HG03571 (cell line): ENCODE results near the gene FIGN.

Source experiments
- ATAC-seq: cut with Tn5 transposase; IDR thresholded peaks from one replicate; pipeline ENCODE4 v1.9.1; 2021; ENCODE audit not compliant: unreplicated experiment

FIGN gene

DNA sequence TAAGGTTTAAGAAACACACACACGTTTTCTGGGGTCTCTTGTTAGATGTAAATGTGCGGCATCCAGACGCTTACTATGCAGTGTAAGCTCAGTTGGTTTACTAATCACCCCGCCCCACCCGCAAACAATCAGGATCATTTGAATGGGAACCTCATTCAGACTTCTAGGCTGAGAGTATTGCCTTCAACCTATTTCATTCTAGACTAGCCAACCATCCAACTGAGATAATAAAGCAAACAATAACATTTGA is 1.3 kb upstream of the FIGN start:
- ATAC-seq, result no peak

GRCh38 chr2:163736433-163737189 is 803 bp upstream of the FIGN start:
- no peak for ATAC-seq

- no peak for ATAC-seq
These were observed 725 bp downstream of the FIGN start for GRCh38 chr2:163734881-163735684.

- no peak for ATAC-seq
These were observed 1.4 kb downstream of the FIGN start for GRCh38 chr2:163734401-163734800.

- ATAC-seq, result no peak
These were observed 1.9 kb downstream of the FIGN start for GRCh38 chr2:163733956-163734355.

- no peak for ATAC-seq
These were observed 2.4 kb downstream of the FIGN start for GRCh38 chr2:163733301-163733938.

DNA sequence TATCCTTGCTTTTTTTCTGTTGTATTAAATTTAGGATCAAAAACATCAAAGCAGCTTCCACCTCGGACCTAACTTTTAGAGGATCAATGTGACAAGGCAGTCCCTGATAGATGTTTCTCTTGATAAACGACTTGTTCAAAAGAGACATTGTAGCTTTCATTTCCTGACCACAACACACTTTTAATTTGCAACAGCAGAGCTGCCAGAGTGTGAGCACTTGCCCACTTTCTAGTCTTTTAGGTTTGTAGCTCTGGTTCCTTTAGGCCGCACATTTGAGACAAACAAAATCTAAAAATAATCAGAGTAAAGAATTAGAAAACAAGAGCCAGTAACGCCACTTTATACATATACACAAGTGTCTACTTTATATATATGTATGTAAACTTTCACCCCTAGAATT is 3.1 kb downstream of the FIGN start:
- ATAC-seq, result no peak

DNA sequence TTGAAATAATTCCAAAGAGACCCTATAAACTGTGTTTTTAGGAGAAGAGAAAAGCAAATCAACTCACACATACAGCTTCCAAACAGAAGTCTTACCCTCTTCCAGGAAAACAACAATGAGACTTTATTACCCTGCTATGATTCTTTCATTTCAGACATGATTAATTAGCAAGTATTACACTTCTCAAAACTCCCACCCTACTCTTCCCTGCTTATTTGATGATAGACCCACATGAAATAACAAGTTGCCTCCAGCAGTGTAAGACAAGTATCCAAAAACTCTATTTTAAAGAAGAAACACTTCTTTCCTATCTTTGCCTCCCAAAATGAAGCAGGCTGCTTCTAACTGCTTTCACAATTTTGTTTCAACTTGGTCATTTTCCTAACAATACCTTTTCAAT is 4.1 kb downstream of the FIGN start:
- ATAC-seq, result no peak

GRCh38 chr2:163730556-163730955 is 5.3 kb downstream of the FIGN start:
- ATAC-seq, result no peak

- ATAC-seq, result no peak
These were observed 6.1 kb downstream of the FIGN start for GRCh38 chr2:163729636-163730273.

DNA sequence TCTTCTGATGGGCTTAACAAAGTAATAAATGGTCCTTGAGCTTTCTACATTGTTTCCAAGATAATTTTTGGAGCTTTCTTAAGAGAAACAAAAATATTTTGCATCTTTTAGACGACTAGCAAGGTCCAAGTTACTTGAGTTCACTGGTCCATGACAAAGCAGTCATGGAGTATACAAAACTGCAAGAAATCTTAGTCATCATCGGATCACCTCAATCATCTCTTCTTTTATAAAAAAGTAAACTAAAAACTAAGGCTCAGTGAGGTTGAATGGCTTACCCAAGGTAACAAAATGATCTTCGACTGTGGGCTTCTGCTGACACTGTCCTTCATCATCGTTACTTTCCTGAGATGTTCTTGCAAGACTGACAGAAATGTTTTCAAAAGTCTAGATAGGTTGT is 11.9 kb downstream of the FIGN start:
- ATAC-seq, result no peak

GRCh38 chr2:163723348-163723747 is 12.5 kb downstream of the FIGN start:
- ATAC-seq, result no peak

DNA sequence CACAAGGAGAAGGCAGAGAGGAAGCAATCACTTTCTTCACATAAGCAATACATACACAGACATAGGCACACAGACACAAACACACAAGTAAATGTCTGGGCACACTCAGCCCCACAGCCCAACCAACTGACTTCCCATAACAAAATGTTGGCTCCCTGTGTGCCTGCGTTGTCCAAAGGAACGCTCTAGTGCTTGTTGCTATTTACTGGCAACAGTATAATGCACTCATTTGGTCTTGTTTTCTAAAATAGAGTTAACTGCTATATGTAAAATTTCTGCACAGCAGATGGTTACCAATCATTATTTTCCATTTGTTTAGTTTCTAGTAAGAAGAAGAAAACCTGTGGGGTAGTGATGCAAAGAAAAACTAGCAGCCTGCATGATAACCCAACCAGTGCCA is 16.5 kb downstream of the FIGN start:
- no peak for ATAC-seq

- ATAC-seq, result no peak
These were observed 17.7 kb downstream of the FIGN start for GRCh38 chr2:163717993-163718680.

DNA sequence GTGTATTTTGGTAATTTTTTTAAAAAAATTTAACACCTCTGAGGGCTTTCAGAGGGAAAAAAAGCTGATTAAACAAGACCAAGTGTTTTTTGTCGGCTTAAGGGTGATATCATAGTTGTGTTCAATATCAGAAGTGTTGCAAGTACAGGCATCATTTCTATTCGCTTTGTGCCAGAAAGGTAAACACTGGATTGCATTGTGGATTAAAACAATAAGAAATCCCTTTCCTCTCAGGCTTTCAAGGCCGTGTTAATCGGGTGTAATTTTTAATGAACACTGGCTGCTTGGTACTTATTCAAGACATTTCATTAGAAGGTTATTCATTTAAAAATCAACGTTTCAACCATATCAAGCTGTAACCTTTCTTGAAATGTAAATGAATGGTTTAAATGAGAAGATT is 18.3 kb downstream of the FIGN start:
- no peak for ATAC-seq

GRCh38 chr2:163716101-163716500 is 19.7 kb downstream of the FIGN start:
- no peak for ATAC-seq

GRCh38 chr2:163715668-163716067 is 20.1 kb downstream of the FIGN start:
- no peak for ATAC-seq

GRCh38 chr2:163715199-163715598 is 20.6 kb downstream of the FIGN start:
- ATAC-seq, result no peak

DNA sequence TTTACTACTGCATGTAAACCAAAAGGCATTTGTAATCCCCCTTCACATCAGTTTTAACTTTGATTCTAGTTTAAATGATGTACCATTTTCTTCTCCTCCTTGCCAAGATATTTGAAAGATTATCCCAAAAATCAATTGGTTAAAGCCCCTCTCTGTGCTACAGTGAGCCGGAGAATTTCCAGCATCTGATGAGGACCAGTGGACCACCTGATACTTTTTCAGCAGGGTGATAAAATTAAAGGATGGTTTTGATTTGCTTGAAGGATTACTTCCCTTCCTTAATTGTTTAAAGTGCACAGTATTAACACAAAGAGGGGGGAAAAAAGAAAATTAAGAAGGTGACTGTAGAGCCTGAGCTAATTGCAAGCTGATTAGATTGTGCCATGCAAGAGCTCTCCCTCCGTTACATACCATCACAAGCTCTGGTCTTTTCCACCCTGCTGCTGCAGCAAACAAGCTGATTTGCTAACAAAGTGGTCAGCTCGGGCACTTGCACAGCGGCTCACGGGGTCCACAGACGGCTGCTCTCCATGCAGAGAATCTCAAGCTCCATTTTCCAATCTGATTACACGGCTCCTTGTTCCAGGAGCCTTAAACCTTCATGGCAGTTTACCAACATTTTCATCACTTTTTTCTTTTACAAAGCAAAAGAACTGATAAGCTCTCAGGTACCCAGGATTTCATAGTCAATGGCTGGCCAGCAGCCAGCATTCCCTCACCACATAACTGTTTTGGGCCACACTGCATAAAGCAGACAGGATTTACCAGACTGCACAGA is 22.1 kb downstream of the FIGN start:
- no peak for ATAC-seq

GRCh38 chr2:163711699-163712098 is 24.1 kb downstream of the FIGN start:
- no peak for ATAC-seq
